ENCODE results near the gene C6orf52.
"Not testable (repeated sequence)": the region's sequence is repeated elsewhere in the genome, so short reads cannot be mapped to it uniquely, and the experiment has no call there.

C6orf52 gene

DNA sequence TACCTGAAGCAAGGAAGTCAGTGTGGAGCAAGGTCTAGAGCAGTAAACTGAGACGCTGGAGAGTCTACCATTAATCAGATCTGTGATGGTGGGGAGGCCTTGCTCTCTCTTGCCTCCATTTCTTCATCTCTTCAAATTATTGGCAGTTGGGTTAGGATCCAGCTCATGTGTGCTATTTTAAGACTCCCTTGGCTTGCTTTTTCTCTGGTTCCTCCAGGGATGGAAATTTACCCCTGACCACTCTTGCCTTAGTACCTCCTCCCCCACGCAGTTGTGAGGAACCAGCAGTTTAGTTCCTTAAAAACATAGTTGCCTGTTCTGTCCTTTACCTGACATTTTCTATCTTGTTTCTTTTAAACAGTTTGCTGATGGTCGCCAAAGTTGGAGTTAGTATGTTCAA is 35.8 kb upstream of the C6orf52 start:
- Histone ChIP-seq H3K27ac (0 out of 22 replicates have a peak overlapping the region, but pooled peaks of 1 of the 11 experiments have one; percentile 3), H4K20me1 (no peaks in the 10 kb centered on the region), H3K4me3 (no peak overlapping the region), H3K9ac (no peak overlapping the region), H3K9me3 (replicated peaks in 1 of 11) (peaks cover 0 to 14% (median 0%) of the 10 kb centered on the region in 11 experiments; a peak in 5 of 22 replicates), H3K27me3 (no peaks in the 10 kb centered on the region), H3K4me2 (peak overlapping the region in 4 of 11 experiments; percentile 15 to 78 (median 60); a peak in 7 of 22 replicates), H3K4me1 (peaks cover 7 to 53% (median 13%) of the 10 kb centered on the region in 10 experiments; a peak in 18 of 20 replicates), H3K36me3 (peaks cover 43 to 84% (median 60%) of the 10 kb centered on the region in 11 experiments)
- no peak for TF ChIP-seq Cebpa-rat (IDR thresholded peaks at IDR 0.05)

DNA sequence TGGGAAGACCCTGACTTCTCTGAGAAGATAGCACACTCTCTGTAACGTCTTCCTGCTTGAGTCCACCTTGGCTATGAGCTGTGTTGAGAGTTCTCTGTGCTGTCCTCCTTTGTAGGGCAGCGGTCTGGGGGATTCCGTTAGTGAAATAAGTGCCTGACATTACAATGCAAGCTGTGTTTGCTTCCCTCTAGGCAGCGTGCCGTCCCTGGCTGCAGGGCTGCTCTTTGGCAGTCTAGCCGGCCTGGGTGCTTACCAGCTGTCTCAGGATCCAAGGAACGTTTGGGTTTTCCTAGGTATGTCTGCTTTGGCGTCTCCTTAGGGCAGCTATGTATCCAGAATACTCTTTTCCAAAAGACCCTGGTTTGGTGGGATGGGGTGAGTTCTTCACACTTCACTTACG is 31.3 kb upstream of the C6orf52 start:
- H3K27me3 ChIP-seq: no peaks in the 10 kb centered on the region
- no peak overlapping the region for H3K9ac ChIP-seq
- no peak overlapping the region for H3K4me3 ChIP-seq
- no peak overlapping the region for H3K27ac ChIP-seq
- peaks cover 22 to 54% (median 41%) of the 10 kb centered on the region in 11 experiments for H3K36me3 ChIP-seq
- H4K20me1 ChIP-seq: no peaks in the 10 kb centered on the region
- H3K9me3 ChIP-seq (replicated peaks in 1 of 11): peaks cover 0 to 8% (median 5%) of the 10 kb centered on the region in 11 experiments; a peak in 4 of 22 replicates
- H3K4me2 ChIP-seq: no peak overlapping the region
- peaks cover 36 to 81% (median 48%) of the 10 kb centered on the region in 10 experiments for H3K4me1 ChIP-seq
- no peak for TF ChIP-seq Cebpa-rat (IDR thresholded peaks at IDR 0.05)

DNA sequence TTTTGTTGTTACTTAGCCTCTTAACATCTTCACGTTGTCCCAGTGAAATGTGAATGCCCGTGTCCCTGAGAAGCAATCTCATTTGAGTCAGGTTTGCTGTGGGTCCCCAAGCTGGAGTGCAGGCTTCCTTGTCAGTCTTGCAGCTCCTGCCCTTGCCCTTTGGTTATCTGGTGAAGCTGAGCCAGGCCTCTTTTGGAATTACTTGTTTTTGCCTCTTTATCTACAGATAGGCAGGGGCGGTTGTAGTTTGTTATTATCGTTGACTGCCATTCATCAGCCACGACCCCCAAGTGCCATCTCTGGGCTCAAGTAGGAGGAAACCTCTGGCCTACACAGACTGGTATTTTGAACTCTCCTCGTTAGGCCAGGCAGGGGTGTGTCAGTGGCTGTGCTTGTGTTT is 30.6 kb upstream of the C6orf52 start:
- Histone ChIP-seq H3K36me3 (peaks cover 22 to 48% (median 36%) of the 10 kb centered on the region in 11 experiments), H3K4me1 (peaks cover 38 to 77% (median 50%) of the 10 kb centered on the region in 10 experiments), H3K9ac (no peak overlapping the region), H3K27ac (no peak overlapping the region), H3K4me2 (peak overlapping the region in 6 of 11 experiments; percentile 85 to 96 (median 94); a peak in 7 of 22 replicates), H3K27me3 (no peaks in the 10 kb centered on the region), H3K9me3 (replicated peaks in 1 of 11) (peaks cover 0 to 10% (median 6%) of the 10 kb centered on the region in 11 experiments; a peak in 14 of 22 replicates), H3K4me3 (no peak overlapping the region), H4K20me1 (no peaks in the 10 kb centered on the region)
- no peak for TF ChIP-seq Cebpa-rat (IDR thresholded peaks at IDR 0.05)

DNA sequence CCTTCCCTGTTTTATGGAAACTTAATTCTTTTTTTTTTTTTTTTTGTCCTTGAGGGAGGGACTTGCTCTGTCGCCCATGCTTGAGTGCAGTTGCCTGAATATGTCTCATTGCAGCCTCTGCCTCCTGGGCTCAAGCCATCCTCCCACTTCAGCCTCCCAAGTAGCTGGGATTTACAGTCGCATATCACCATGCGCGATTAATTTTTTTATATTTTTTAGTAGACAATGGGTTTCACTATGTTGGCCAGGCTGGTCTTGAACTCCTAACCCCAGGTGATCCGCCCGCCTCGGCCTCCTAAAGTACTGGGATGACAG is 29.1 kb upstream of the C6orf52 start:
- no peaks in the 10 kb centered on the region for H3K27me3 ChIP-seq
- peaks cover 13 to 25% (median 21%) of the 10 kb centered on the region in 11 experiments for H3K9me3 ChIP-seq (replicated peaks in 1 of 11)
- H4K20me1 ChIP-seq: no peaks in the 10 kb centered on the region
- peak overlapping the region; percentile 63 to 75 (median 70) for H3K4me3 ChIP-seq
- TF ChIP-seq Cebpa-rat (IDR thresholded peaks at IDR 0.05): no peak
- H3K4me2 ChIP-seq: peak overlapping the region; percentile 77 to 96 (median 90)
- peaks cover 11 to 37% (median 21%) of the 10 kb centered on the region in 11 experiments; a peak in 19 of 22 replicates for H3K36me3 ChIP-seq
- H3K27ac ChIP-seq: peak overlapping the region; percentile 55 to 84 (median 77)
- peaks cover 38 to 72% (median 53%) of the 10 kb centered on the region in 10 experiments for H3K4me1 ChIP-seq
- peak overlapping the region; percentile 74 to 86 (median 81) for H3K9ac ChIP-seq

DNA sequence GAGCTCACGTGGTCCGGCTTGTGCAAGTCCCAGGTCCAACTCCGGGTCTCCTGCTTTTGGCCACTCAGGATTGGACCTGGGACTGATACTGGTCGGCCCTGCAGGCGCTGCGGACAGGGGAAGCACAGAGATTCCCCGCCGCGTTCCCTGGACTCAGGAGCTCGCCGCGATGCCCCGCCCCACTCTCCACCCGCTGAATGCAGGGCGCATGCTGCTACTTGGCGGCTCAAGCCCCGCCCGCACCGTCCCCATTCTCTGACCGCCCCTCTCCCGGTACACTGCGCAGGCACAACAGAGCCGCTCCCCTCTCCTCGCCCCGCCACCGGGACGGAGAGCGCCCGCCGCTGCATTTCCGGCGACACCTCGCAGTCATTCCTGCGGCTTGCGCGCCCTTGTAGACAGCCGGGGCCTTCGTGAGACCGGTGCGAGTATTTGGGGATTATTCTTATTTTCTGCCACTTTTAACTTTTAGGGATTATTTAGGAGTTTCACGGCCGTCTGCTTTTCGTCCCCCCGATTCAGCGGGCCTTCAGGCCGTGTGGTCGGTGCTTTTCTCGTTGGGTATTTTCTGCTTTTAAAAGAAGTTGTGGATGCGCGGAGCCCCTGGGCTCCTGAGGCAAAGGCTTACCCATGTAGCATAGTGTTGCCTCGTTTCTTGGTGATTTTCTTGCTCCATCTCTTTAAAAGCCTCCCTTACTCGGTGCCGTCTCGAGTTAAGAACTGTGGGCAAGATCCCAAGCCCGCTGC is 28.6 kb upstream of the C6orf52 start, which contains the start of gene TMEM14C:
TSS of gene TMEM14C (plus strand) at position 251 of the 747 bp plus-strand sequence. CDS start 1,544 bp downstream, outside the sequence.
- no peak for TF ChIP-seq Cebpa-rat (IDR thresholded peaks at IDR 0.05)
- peak within 1 kb of the TSS; percentile 77 to 96 (median 90) for H3K4me2 ChIP-seq

DNA sequence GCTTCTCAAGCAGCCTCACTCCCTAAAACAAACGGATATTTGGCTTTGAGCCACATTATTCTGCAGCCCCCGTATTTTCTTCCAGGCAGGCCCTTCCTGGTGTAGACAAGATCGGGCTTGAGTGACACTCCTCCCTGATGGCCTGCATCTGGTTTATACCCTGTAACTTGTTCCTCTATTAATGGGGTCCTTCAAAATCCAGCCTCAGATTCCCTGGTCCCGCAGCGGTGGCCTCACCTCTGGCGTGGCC is 28.1 kb upstream of the C6orf52 start:
- Histone ChIP-seq H3K9me3 (replicated peaks in 1 of 11) (peaks cover 22 to 35% (median 31%) of the 10 kb centered on the region in 11 experiments), H3K4me3 (peak overlapping the region; percentile 63 to 75 (median 70)), H3K4me1 (peaks cover 29 to 64% (median 44%) of the 10 kb centered on the region in 10 experiments), H3K36me3 (peaks cover 7 to 33% (median 19%) of the 10 kb centered on the region in 11 experiments; a peak in 17 of 22 replicates), H4K20me1 (no peaks in the 10 kb centered on the region), H3K27me3 (no peaks in the 10 kb centered on the region), H3K4me2 (peak overlapping the region; percentile 77 to 96 (median 90)), H3K27ac (peak overlapping the region; percentile 37 to 84 (median 77); a peak in 21 of 22 replicates), H3K9ac (peak overlapping the region; percentile 58 to 86 (median 81))
- no peak for TF ChIP-seq Cebpa-rat (IDR thresholded peaks at IDR 0.05)

More for the DNA sequence above, 28.6 kb upstream of the C6orf52 start, which contains the start of gene TMEM14C:
- Histone ChIP-seq H3K27me3 (no peaks in the 10 kb centered on the region), H4K20me1 (no peaks in the 10 kb centered on the region), H3K4me3 (peak within 1 kb of the TSS; percentile 63 to 75 (median 70)), H3K9me3 (replicated peaks in 1 of 11) (peaks cover 18 to 30% (median 26%) of the 10 kb centered on the region in 11 experiments), H3K4me1 (peaks cover 34 to 67% (median 48%) of the 10 kb centered on the region in 10 experiments), H3K27ac (peak within 1 kb of the TSS; percentile 55 to 84 (median 77)), H3K9ac (peak within 1 kb of the TSS; percentile 74 to 86 (median 81)), H3K36me3 (peaks cover 7 to 37% (median 19%) of the 10 kb centered on the region in 11 experiments; a peak in 17 of 22 replicates)

DNA sequence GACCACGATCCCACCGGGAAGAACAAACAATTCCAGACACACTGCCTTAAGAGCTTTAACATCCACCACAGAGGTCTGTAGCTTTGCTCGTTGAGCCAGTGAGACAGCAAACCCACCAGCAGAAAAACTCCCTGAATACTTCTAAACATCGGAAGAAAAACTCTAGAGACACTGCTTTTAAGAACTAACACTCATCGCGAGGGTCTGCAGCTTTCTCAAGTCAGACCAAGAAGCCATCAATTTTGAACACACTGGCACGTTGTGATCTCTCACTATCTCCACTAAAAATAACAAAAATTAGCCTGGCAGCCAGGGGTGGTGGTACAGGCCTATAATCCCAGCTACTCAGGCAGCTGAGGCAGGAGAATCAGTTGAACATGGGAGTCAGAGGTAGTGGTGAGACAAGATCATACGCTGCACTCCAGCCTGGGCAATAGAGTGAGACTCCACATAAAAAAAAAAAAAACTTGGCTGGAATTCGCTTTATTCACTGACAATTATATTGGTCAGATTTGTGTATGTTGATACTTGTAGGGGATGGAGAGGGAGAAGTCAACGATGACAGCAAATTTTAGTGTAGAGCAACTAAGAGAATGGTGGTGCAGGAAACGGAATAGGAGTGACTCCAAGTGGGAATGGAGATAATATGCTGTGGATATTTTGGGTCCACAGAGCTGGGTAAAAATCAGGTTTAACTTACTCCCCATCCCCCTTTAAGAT is 27.6 kb upstream of the C6orf52 start:
- H3K4me2 ChIP-seq: peak overlapping the region; percentile 77 to 96 (median 90)
- H3K9me3 ChIP-seq (replicated peaks in 1 of 11): peaks cover 22 to 36% (median 31%) of the 10 kb centered on the region in 11 experiments
- peak overlapping the region; percentile 63 to 75 (median 70) for H3K4me3 ChIP-seq
- no peaks in the 10 kb centered on the region for H4K20me1 ChIP-seq
- peaks cover 29 to 59% (median 43%) of the 10 kb centered on the region in 10 experiments for H3K4me1 ChIP-seq
- peak overlapping the region; percentile 37 to 84 (median 77); a peak in 19 of 22 replicates for H3K27ac ChIP-seq
- no peak for TF ChIP-seq Cebpa-rat (IDR thresholded peaks at IDR 0.05)
- H3K9ac ChIP-seq: peak overlapping the region; percentile 58 to 86 (median 81)
- H3K27me3 ChIP-seq: no peaks in the 10 kb centered on the region
- peaks cover 7 to 32% (median 19%) of the 10 kb centered on the region in 11 experiments; a peak in 17 of 22 replicates for H3K36me3 ChIP-seq

DNA sequence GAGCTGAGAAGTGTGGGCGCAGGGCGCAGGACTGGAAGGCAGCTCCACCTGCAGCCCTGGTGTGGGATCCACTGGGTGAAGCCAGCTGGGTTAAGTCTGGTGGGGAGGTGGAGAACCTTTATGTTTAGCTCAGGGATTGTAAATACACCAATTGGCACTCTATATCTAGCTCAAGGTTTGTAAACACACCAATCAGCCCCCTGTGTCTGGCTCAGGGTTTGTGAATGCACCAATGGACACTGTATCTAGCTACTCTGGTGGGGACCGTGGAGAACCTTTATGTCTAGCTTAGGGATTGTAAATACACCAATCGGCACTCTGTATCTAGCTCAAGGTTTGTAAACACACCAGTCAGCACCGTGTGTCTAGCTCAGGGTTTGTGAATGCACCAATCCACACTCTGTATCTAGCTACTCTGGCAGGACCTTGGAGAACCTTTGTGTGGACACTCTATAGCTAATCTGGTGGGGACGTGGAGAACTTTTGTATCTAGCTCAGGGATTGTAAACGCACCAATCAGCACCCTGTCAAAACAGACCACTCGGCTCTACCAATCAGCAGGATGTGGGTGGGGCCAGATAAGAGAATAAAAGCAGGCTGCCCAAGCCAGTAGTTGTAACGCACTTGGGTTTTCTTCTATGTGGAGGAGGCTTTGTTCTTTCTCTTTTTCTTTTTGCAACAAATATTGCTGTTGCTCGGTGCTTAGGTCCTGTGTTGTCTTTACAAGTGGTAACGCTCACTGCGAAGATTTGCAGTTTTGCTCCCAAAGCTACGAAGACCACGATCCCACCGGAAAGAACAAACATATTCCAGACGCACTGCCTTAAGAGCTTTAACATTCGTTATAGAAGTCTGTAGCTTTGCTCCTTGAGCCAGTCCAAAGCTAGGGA is 26.8 kb upstream of the C6orf52 start:
- Histone ChIP-seq H3K4me3 (peak overlapping the region; percentile 64 to 77 (median 68)), H3K9ac (peak overlapping the region; percentile 69 to 83 (median 79))

More for the DNA sequence above, 26.8 kb upstream of the C6orf52 start:
- Histone ChIP-seq H3K4me1 (peaks cover 29 to 51% (median 41%) of the 10 kb centered on the region in 10 experiments), H3K9me3 (replicated peaks in 1 of 11) (peaks cover 22 to 36% (median 31%) of the 10 kb centered on the region in 11 experiments), H3K27ac (peak overlapping the region; percentile 67 to 88 (median 80)), H3K36me3 (peaks cover 6 to 30% (median 15%) of the 10 kb centered on the region in 11 experiments; a peak in 17 of 22 replicates), H3K4me2 (peak overlapping the region; percentile 81 to 96 (median 93))
- H3K27me3 ChIP-seq, H4K20me1 ChIP-seq: not testable (repeated sequence)
